Ishikawa (cell line): ENCODE results near the gene GPC6.

Source experiments
- CEBPB ChIP-seq: IDR thresholded peaks from 2 replicates; pipeline ENCODE4 v1.6.1; 2012
- CREB1 ChIP-seq: IDR thresholded peaks from 2 replicates; pipeline ENCODE4 v1.6.1; 2012; ENCODE audit warnings: low read depth
- EGR1 ChIP-seq: IDR thresholded peaks from 2 replicates; pipeline ENCODE4 v1.6.1; 2012
- EP300 ChIP-seq: IDR thresholded peaks from 2 replicates; pipeline ENCODE4 v1.6.1; 2012; ENCODE audit warnings: borderline replicate concordance
- FOXM1 ChIP-seq: IDR thresholded peaks from 2 replicates; pipeline ENCODE4 v1.6.1; 2012; ENCODE audit warnings: low read depth, borderline replicate concordance
- MAX ChIP-seq: IDR thresholded peaks from 2 replicates; pipeline ENCODE4 v1.6.1; 2012
- NFIC ChIP-seq: IDR thresholded peaks from 2 replicates; pipeline ENCODE4 v1.6.1; 2012
- RAD21 ChIP-seq: IDR thresholded peaks from 2 replicates; pipeline ENCODE4 v1.6.1; 2012; ENCODE audit warnings: low read depth
- TAF1 ChIP-seq: IDR thresholded peaks from 2 replicates; pipeline ENCODE4 v1.6.1; 2012; ENCODE audit warnings: low read depth, mild to moderate bottlenecking
- TCF12 ChIP-seq: IDR thresholded peaks from 2 replicates; pipeline ENCODE4 v1.6.1; 2012; ENCODE audit warnings: low read depth
- TEAD4 ChIP-seq: IDR thresholded peaks from 2 replicates; pipeline ENCODE4 v1.6.1; 2012
- USF1 ChIP-seq: IDR thresholded peaks from 2 replicates; pipeline ENCODE4 v1.6.1; 2012
- YY1 ChIP-seq: IDR thresholded peaks from 2 replicates; pipeline ENCODE4 v1.6.1; 2012; ENCODE audit warnings: low read depth
- ZBTB7A ChIP-seq: IDR thresholded peaks from 2 replicates; pipeline ENCODE4 v1.6.1; 2012; ENCODE audit warnings: low read depth
- TF ChIP-seq, protein P1 (sequence below): IDR thresholded peaks from 2 replicates; pipeline ENCODE4 v1.6.1; 2012; ENCODE audit warnings: low read depth, mild to moderate bottlenecking

Gene GPC6

GRCh38 chr13:93752541-93752940 is 525.9 kb downstream of the GPC6 start:
- TF ChIP-seq CREB1 (no peak), MAX (no peak), RAD21 (no peak)

DNA sequence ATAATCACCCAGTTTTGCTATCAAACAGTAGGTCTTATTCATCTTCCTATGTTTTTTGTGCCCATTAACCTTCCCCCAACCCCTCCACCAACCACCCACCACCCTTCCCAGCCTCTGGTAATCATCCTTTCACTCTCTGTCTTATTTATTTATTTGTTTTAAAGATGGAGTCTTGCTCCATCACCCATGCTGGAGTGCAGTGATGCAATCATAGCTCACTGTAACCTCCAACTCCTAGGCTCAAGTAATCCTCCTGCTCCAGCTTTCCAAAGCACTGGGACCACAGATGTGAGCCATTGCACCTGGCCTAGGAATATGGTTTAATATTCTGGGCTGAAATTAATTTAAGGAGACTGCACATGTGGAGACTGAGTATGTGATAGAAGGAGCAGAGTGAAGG is 527.0 kb downstream of the GPC6 start:
- TF ChIP-seq FOXM1, result no peak

DNA sequence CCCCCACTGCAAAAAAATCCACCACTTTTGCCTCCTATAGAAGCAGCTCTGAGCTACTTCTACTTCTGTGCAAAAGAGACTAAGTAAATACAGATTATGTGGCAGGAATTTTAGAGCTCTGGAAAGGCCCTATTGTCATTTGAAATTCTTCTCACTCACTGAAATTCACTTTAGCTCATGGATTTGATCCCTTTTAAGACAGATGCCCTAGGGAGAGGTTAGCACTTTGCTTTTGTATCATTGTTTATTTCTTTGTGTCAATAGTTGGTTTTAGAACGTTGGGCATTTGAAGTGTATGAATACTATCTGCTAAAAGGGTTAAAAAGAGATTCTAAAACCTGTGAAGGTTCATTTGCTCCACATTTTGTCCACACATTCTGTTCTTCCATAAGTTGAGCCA is 528.7 kb downstream of the GPC6 start:
- TF ChIP-seq MAX, result no peak
- TF ChIP-seq TAF1, result no peak
- TF ChIP-seq YY1, result no peak
- TF ChIP-seq, protein P1, sequence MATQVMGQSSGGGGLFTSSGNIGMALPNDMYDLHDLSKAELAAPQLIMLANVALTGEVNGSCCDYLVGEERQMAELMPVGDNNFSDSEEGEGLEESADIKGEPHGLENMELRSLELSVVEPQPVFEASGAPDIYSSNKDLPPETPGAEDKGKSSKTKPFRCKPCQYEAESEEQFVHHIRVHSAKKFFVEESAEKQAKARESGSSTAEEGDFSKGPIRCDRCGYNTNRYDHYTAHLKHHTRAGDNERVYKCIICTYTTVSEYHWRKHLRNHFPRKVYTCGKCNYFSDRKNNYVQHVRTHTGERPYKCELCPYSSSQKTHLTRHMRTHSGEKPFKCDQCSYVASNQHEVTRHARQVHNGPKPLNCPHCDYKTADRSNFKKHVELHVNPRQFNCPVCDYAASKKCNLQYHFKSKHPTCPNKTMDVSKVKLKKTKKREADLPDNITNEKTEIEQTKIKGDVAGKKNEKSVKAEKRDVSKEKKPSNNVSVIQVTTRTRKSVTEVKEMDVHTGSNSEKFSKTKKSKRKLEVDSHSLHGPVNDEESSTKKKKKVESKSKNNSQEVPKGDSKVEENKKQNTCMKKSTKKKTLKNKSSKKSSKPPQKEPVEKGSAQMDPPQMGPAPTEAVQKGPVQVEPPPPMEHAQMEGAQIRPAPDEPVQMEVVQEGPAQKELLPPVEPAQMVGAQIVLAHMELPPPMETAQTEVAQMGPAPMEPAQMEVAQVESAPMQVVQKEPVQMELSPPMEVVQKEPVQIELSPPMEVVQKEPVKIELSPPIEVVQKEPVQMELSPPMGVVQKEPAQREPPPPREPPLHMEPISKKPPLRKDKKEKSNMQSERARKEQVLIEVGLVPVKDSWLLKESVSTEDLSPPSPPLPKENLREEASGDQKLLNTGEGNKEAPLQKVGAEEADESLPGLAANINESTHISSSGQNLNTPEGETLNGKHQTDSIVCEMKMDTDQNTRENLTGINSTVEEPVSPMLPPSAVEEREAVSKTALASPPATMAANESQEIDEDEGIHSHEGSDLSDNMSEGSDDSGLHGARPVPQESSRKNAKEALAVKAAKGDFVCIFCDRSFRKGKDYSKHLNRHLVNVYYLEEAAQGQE, result no peak
- no peak for TF ChIP-seq EP300
- TF ChIP-seq USF1, result no peak

- no peak for TF ChIP-seq TAF1
- TF ChIP-seq EGR1, result no peak
- no peak for TF ChIP-seq USF1
- TF ChIP-seq EP300, result no peak
- TF ChIP-seq CREB1, result no peak
- TF ChIP-seq MAX, result no peak
- TF ChIP-seq FOXM1, result no peak
- TF ChIP-seq TCF12, result no peak
- no peak for TF ChIP-seq YY1
- no peak for TF ChIP-seq RAD21
- TF ChIP-seq ZBTB7A, result no peak
- no peak for TF ChIP-seq CEBPB
- TF ChIP-seq TEAD4, result no peak
- no peak for TF ChIP-seq NFIC
Observed at GRCh38 chr13:93758575-93758974, 532.0 kb downstream of the GPC6 start.

GRCh38 chr13:93762708-93763426 is 536.3 kb downstream of the GPC6 start:
- no peak for TF ChIP-seq TCF12
- no peak for TF ChIP-seq USF1
- TF ChIP-seq, protein P1, result no peak
- no peak for TF ChIP-seq FOXM1
- no peak for TF ChIP-seq EP300
- TF ChIP-seq CREB1, result no peak
- TF ChIP-seq TAF1, result no peak
- TF ChIP-seq TEAD4, result no peak
- no peak for TF ChIP-seq YY1
- no peak for TF ChIP-seq ZBTB7A
- no peak for TF ChIP-seq RAD21
- TF ChIP-seq NFIC, result no peak
- no peak for TF ChIP-seq MAX
- no peak for TF ChIP-seq CEBPB
- no peak for TF ChIP-seq EGR1

- TF ChIP-seq YY1, result no peak
- TF ChIP-seq TEAD4, result no peak
- TF ChIP-seq EGR1, result no peak
- no peak for TF ChIP-seq FOXM1
- no peak for TF ChIP-seq USF1
- no peak for TF ChIP-seq EP300
- no peak for TF ChIP-seq RAD21
- TF ChIP-seq, protein P1, result no peak
- TF ChIP-seq TCF12, result no peak
- TF ChIP-seq CREB1, result no peak
Observed at GRCh38 chr13:93765062-93765461, 538.5 kb downstream of the GPC6 start.
